Activated CD4-positive, alpha-beta memory T cell treated with anti-CD3 and anti-CD28 coated beads for 36 hours (primary cell): ENCODE measurements around the gene PDGFRB. TPM values are rescaled to one million over a fixed set of nuclear protein-coding genes. Genes with fewer than 3 reads are reported as not detected.

ENCODE experiments used
- CTCF ChIA-PET: fragments of 350-600 bp; sonication (Branson Sonifier 250); formaldehyde crosslinking; loops from one replicate; lab custom pipeline; 2021; ENCODE audit warnings: antibody characterized with exemption, inconsistent platforms; lab: Charles Lee
- POLR2A ChIA-PET: fragments of 350-600 bp; sonication (Branson Sonifier 250); formaldehyde crosslinking; loops from one replicate; lab custom pipeline; 2021; ENCODE audit warnings: antibody characterized with exemption; lab: Charles Lee
- DNase-seq: peaks from one replicate; pipeline ENCODE4 v3.0.0-alpha.2; 2020
- H3K27ac Mint-ChIP-seq: one replicate; pipeline ENCODE4 v1.8.0; 2021; ENCODE audit warnings: mixed read lengths
- H3K27me3 Mint-ChIP-seq: one replicate; pipeline ENCODE4 v1.8.0; 2021; ENCODE audit warnings: mixed read lengths
- H3K36me3 Mint-ChIP-seq: one replicate; pipeline ENCODE4 v1.8.0; 2021; ENCODE audit warnings: mixed read lengths
- H3K4me1 Mint-ChIP-seq: one replicate; pipeline ENCODE4 v1.8.0; 2021; ENCODE audit warnings: low read depth, mixed read lengths
- H3K4me3 Mint-ChIP-seq: one replicate; pipeline ENCODE4 v1.8.0; 2021; ENCODE audit warnings: mild to moderate bottlenecking, mixed read lengths
- H3K9me3 Mint-ChIP-seq: one replicate; pipeline ENCODE4 v1.8.0; 2021; ENCODE audit warnings: mixed read lengths
- intact Hi-C: fragments of 100-400 bp; cut with micrococcal nuclease; formaldehyde crosslinking; loops from one replicate; pipeline ENCODE4 v1.15.1; 2023
- total RNA-seq, 2 experiments: library from RNA; stranded (reverse); gene quantifications; one replicate each; pipeline ENCODE4 v1.2.3, GENCODE V29; 2021

The PDGFRB gene
- total RNA-seq, 2 experiments from 2014 or later: 0.21 to 0.34 TPM

- H3K4me3 Mint-ChIP-seq: no peak overlapping the region
- intact Hi-C loops: no loop called here
- POLR2A ChIA-PET: no interaction called here
Observed at GRCh38 chr5:150159741-150160179, 4.1 kb upstream of the PDGFRB start.

GRCh38 chr5:150159031-150159430, 3.4 kb upstream of the PDGFRB start:
- intact Hi-C loops: no loop called here
- H3K4me3 Mint-ChIP-seq: no peak overlapping the region
- H3K27ac Mint-ChIP-seq: no peak overlapping the region
- POLR2A ChIA-PET: no interaction called here
- peaks cover 7% of the 10 kb centered on the region for H3K4me1 Mint-ChIP-seq
- H3K27me3 Mint-ChIP-seq: peaks cover 22% of the 10 kb centered on the region
- no peaks in the 10 kb centered on the region for H3K36me3 Mint-ChIP-seq
- DNase-seq: no peak
- H3K9me3 Mint-ChIP-seq: no peaks in the 10 kb centered on the region
- CTCF ChIA-PET: interaction anchor here (0.9 to 1.7 kb wide), 4 partner anchors 8 to 191 kb away, joined by 3 to 7 read pairs (median 4); no protein-coding TSS in a partner anchor

More at GRCh38 chr5:150159741-150160179, 4.1 kb upstream of the PDGFRB start:
- peaks cover 7% of the 10 kb centered on the region for H3K4me1 Mint-ChIP-seq
- CTCF ChIA-PET: interaction anchor here (0.9 to 1.7 kb wide), 4 partner anchors 9 to 191 kb away, joined by 3 to 7 read pairs (median 4); no protein-coding TSS in a partner anchor
- H3K27ac Mint-ChIP-seq: no peak overlapping the region
- H3K9me3 Mint-ChIP-seq: no peaks in the 10 kb centered on the region
- no peaks in the 10 kb centered on the region for H3K36me3 Mint-ChIP-seq
- peaks cover 18% of the 10 kb centered on the region for H3K27me3 Mint-ChIP-seq
- no peak for DNase-seq

- H3K27ac Mint-ChIP-seq: no peak overlapping the region
- no peak overlapping the region for H3K4me3 Mint-ChIP-seq
- no peaks in the 10 kb centered on the region for H3K9me3 Mint-ChIP-seq
- peaks cover 24% of the 10 kb centered on the region for H3K27me3 Mint-ChIP-seq
- peaks cover 7% of the 10 kb centered on the region for H3K4me1 Mint-ChIP-seq
- ChIA-PET CTCF (interaction anchor here (0.9 to 1.7 kb wide), 5 partner anchors 8 to 278 kb away, joined by 3 to 7 read pairs (median 3); no protein-coding TSS in a partner anchor), POLR2A (no interaction called here)
- DNase-seq: no peak
- H3K36me3 Mint-ChIP-seq: no peaks in the 10 kb centered on the region
- intact Hi-C loops: no loop called here
Observed at GRCh38 chr5:150158170-150158949, 2.7 kb upstream of the PDGFRB start.

- ChIA-PET POLR2A (no interaction called here), CTCF (interaction anchor here (0.6 to 1.5 kb wide), 2 partner anchors 27 to 305 kb away, joined by 3 read pairs; no protein-coding TSS in a partner anchor)
- Mint-ChIP-seq H3K4me3 (no peak overlapping the region), H3K4me1 (peaks cover 7% of the 10 kb centered on the region), H3K9me3 (no peaks in the 10 kb centered on the region), H3K36me3 (no peaks in the 10 kb centered on the region), H3K27me3 (peaks cover 24% of the 10 kb centered on the region), H3K27ac (no peak overlapping the region)
- no peak for DNase-seq
- intact Hi-C loops: no loop called here
Observed at GRCh38 chr5:150157168-150157567, 1.5 kb upstream of the PDGFRB start.

GRCh38 chr5:150156540-150156939, 895 bp upstream of the PDGFRB start:
- H3K27me3 Mint-ChIP-seq: peaks cover 24% of the 10 kb centered on the region
- no peak overlapping the region for H3K27ac Mint-ChIP-seq
- no peak overlapping the region for H3K4me3 Mint-ChIP-seq
- H3K36me3 Mint-ChIP-seq: no peaks in the 10 kb centered on the region
- intact Hi-C loops: no loop called here
- ChIA-PET CTCF (interaction anchor here (0.6 kb wide), 1 partner anchor 304 kb away, joined by 3 read pairs; no protein-coding TSS in a partner anchor), POLR2A (no interaction called here)
- no peaks in the 10 kb centered on the region for H3K9me3 Mint-ChIP-seq
- H3K4me1 Mint-ChIP-seq: peaks cover 7% of the 10 kb centered on the region
- no peak for DNase-seq

GRCh38 chr5:150156027-150156368, 353 bp upstream of the PDGFRB start:
- no peaks in the 10 kb centered on the region for H3K36me3 Mint-ChIP-seq
- intact Hi-C loops: no loop called here
- POLR2A ChIA-PET: no interaction called here
- H3K4me1 Mint-ChIP-seq: peaks cover 7% of the 10 kb centered on the region
- H3K4me3 Mint-ChIP-seq: peak overlapping the region; percentile 30
- CTCF ChIA-PET: interaction anchor here (0.6 kb wide), 1 partner anchor 303 kb away, joined by 5 read pairs; no protein-coding TSS in a partner anchor
- no peaks in the 10 kb centered on the region for H3K9me3 Mint-ChIP-seq
- no peak overlapping the region for H3K27ac Mint-ChIP-seq
- H3K27me3 Mint-ChIP-seq: peaks cover 24% of the 10 kb centered on the region
- DNase-seq: no peak

- H3K27ac Mint-ChIP-seq: no peak overlapping the region
- H3K4me3 Mint-ChIP-seq: no peak overlapping the region
- peaks cover 24% of the 10 kb centered on the region for H3K27me3 Mint-ChIP-seq
- H3K36me3 Mint-ChIP-seq: no peaks in the 10 kb centered on the region
- no peak for DNase-seq
- peaks cover 7% of the 10 kb centered on the region for H3K4me1 Mint-ChIP-seq
- ChIA-PET CTCF (interaction anchor here (1.2 kb wide), 1 partner anchor 23 kb away, joined by 3 read pairs; no protein-coding TSS in a partner anchor), POLR2A (no interaction called here)
- H3K9me3 Mint-ChIP-seq: no peaks in the 10 kb centered on the region
- intact Hi-C loops: no loop called here
Observed at GRCh38 chr5:150154618-150155128, 972 bp downstream of the PDGFRB start.

GRCh38 chr5:150153957-150154617, 1.6 kb downstream of the PDGFRB start:
- DNase-seq: no peak
- no peak overlapping the region for H3K27ac Mint-ChIP-seq
- peaks cover 7% of the 10 kb centered on the region for H3K4me1 Mint-ChIP-seq
- ChIA-PET POLR2A (no interaction called here), CTCF (no interaction called here)
- no peak overlapping the region for H3K4me3 Mint-ChIP-seq
- H3K9me3 Mint-ChIP-seq: no peaks in the 10 kb centered on the region
- H3K27me3 Mint-ChIP-seq: peaks cover 24% of the 10 kb centered on the region
- no peaks in the 10 kb centered on the region for H3K36me3 Mint-ChIP-seq
- intact Hi-C loops: no loop called here

- no peak overlapping the region for H3K27ac Mint-ChIP-seq
- POLR2A ChIA-PET: no interaction called here
- no peak overlapping the region for H3K4me3 Mint-ChIP-seq
- DNase-seq: no peak
- intact Hi-C loops: no loop called here
- no peaks in the 10 kb centered on the region for H3K9me3 Mint-ChIP-seq
- H3K4me1 Mint-ChIP-seq: peaks cover 7% of the 10 kb centered on the region
- no peaks in the 10 kb centered on the region for H3K36me3 Mint-ChIP-seq
- peaks cover 24% of the 10 kb centered on the region for H3K27me3 Mint-ChIP-seq
- CTCF ChIA-PET: no interaction called here
Observed at GRCh38 chr5:150153483-150153882, 2.2 kb downstream of the PDGFRB start.

- no peak overlapping the region for H3K4me3 Mint-ChIP-seq
- peaks cover 7% of the 10 kb centered on the region for H3K4me1 Mint-ChIP-seq
- H3K36me3 Mint-ChIP-seq: no peaks in the 10 kb centered on the region
- DNase-seq: no peak
- no peaks in the 10 kb centered on the region for H3K9me3 Mint-ChIP-seq
- POLR2A ChIA-PET: no interaction called here
- CTCF ChIA-PET: no interaction called here
- intact Hi-C loops: no loop called here
- no peak overlapping the region for H3K27ac Mint-ChIP-seq
- H3K27me3 Mint-ChIP-seq: peaks cover 24% of the 10 kb centered on the region
Observed at GRCh38 chr5:150152636-150153462, 2.8 kb downstream of the PDGFRB start.

GRCh38 chr5:150149618-150150017, 6.0 kb downstream of the PDGFRB start:
- DNase-seq: no peak
- H3K4me3 Mint-ChIP-seq: no peak overlapping the region
- intact Hi-C loops: no loop called here
- peaks cover 6% of the 10 kb centered on the region for H3K27me3 Mint-ChIP-seq
- H3K27ac Mint-ChIP-seq: no peak overlapping the region
- CTCF ChIA-PET: interaction anchor here (1.3 kb wide), 1 partner anchor 25 kb away, joined by 3 read pairs; no protein-coding TSS in a partner anchor
- H3K4me1 Mint-ChIP-seq: no peaks in the 10 kb centered on the region
- POLR2A ChIA-PET: no interaction called here
- H3K9me3 Mint-ChIP-seq: no peaks in the 10 kb centered on the region
- no peaks in the 10 kb centered on the region for H3K36me3 Mint-ChIP-seq
